Duodenal mucosa (tissue), 2 donors: Measurements from ENCODE around the gene SEMA4D.

Experiments used
- H3K27ac ChIP-seq: one replicate; pipeline ENCODE4 v1.7.0; 2013; ENCODE audit warnings: low read depth, low read length
- H3K27me3 ChIP-seq, 2 donors: one replicate each; pipeline ENCODE4 v1.7.0; 2013; ENCODE audit warnings: low read length in 2 of 2, control low read depth in 1 of 2; ENCODE audit not compliant: insufficient read depth in 2 of 2, control insufficient read depth in 1 of 2
- H3K36me3 ChIP-seq, 2 donors: one replicate each; pipeline ENCODE4 v1.7.0; 2013; ENCODE audit warnings: low read length in 2 of 2, control low read depth in 1 of 2; ENCODE audit not compliant: insufficient read depth in 2 of 2, control insufficient read depth in 1 of 2
- H3K4me1 ChIP-seq, 2 donors: one replicate each; pipeline ENCODE4 v1.7.0; 2013; ENCODE audit warnings: low read length in 2 of 2, control low read depth in 1 of 2; ENCODE audit not compliant: insufficient read depth in 2 of 2, control insufficient read depth in 1 of 2
- H3K4me3 ChIP-seq, 2 donors: one replicate each; pipeline ENCODE4 v1.7.0; 2013; ENCODE audit warnings: low read length in 2 of 2, low read depth in 1 of 2
- H3K9ac ChIP-seq, 2 donors: one replicate each; pipeline ENCODE4 v1.7.0; 2013; ENCODE audit warnings: low read length in 2 of 2, low read depth in 1 of 2
- H3K9me3 ChIP-seq, 2 donors: one replicate each; pipeline ENCODE4 v1.7.0; 2013; ENCODE audit warnings: low read length in 2 of 2, control low read depth in 1 of 2; ENCODE audit not compliant: control insufficient read depth in 1 of 2

The SEMA4D gene

DNA sequence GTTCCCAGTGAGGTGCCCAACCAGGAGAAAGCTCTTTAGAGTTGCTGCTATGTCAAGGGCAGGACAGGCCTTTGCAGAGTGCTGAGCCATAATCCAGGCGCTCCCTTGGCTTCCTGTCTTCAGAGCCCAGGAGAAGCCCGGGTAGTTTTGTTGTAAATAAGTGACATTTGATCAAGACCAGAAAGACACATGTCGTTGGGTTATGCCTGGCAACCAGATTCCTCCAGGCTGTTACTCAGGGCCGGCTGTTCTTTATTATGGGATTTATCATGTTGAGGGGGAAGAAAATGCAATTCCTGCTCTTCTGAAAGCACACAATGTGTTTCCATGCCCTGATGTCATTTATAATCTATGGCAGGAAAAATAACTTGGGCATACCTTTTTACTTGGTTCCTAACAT, 39.3 kb upstream of the SEMA4D start:
- H3K27me3 ChIP-seq = no peaks in the 10 kb centered on the region
- H3K27ac ChIP-seq = no peak overlapping the region
- H3K4me1 ChIP-seq = peaks cover 10 to 20% of the 10 kb centered on the region in 2 donors
- no peaks in the 10 kb centered on the region for H3K9me3 ChIP-seq
- H3K9ac ChIP-seq = no peak overlapping the region
- H3K4me3 ChIP-seq = no peak overlapping the region
- H3K36me3 ChIP-seq = no peaks in the 10 kb centered on the region

GRCh38 chr9:89536600-89536999, 38.7 kb upstream of the SEMA4D start:
- Histone ChIP-seq H3K27me3 (no peaks in the 10 kb centered on the region), H3K4me1 (peaks cover 11 to 20% of the 10 kb centered on the region in 2 donors), H3K27ac (no peak overlapping the region)

GRCh38 chr9:89536145-89536574, 38.2 kb upstream of the SEMA4D start:
- Histone ChIP-seq H3K27me3 (no peaks in the 10 kb centered on the region), H3K4me1 (peaks cover 11 to 20% of the 10 kb centered on the region in 2 donors), H3K9me3 (no peaks in the 10 kb centered on the region), H3K27ac (no peak overlapping the region), H3K9ac (no peak overlapping the region), H3K36me3 (no peaks in the 10 kb centered on the region), H3K4me3 (no peak overlapping the region)

More at GRCh38 chr9:89536600-89536999, 38.7 kb upstream of the SEMA4D start:
- Histone ChIP-seq H3K9ac (no peak overlapping the region), H3K36me3 (no peaks in the 10 kb centered on the region), H3K4me3 (no peak overlapping the region), H3K9me3 (no peaks in the 10 kb centered on the region)

DNA sequence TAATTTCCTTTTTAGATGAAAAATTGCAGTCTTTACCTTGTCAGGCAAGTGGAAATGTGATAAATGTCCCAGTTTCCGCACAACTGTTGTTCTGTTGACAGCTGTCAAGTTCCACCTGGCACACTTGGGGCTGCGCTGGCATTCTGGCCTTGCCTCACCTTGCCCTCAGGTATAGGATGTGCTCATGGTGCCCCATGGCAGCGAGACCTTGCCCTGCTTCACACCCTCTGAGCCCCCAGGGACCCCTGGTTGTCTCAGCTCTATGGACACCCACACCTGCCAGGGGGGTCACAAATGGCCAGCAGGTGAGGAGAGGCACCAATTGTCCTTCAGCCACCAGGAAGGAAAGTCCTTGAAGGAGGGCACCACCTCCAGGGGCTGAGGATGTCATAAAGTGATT, 37.5 kb upstream of the SEMA4D start:
- Histone ChIP-seq H3K27ac (peak overlapping the region; percentile 11), H3K4me3 (no peak overlapping the region), H3K36me3 (no peaks in the 10 kb centered on the region), H3K9me3 (peaks cover 2 to 5% of the 10 kb centered on the region in 2 donors), H3K27me3 (no peaks in the 10 kb centered on the region), H3K9ac (no peak overlapping the region), H3K4me1 (peaks cover 11 to 21% of the 10 kb centered on the region in 2 donors)

GRCh38 chr9:89534515-89535287, 36.8 kb upstream of the SEMA4D start:
- Histone ChIP-seq H3K9me3 (peaks cover 5 to 7% of the 10 kb centered on the region in 2 donors), H3K9ac (no peak overlapping the region), H3K4me1 (peaks cover 11 to 24% of the 10 kb centered on the region in 2 donors), H3K4me3 (no peak overlapping the region), H3K27ac (no peak overlapping the region), H3K27me3 (no peaks in the 10 kb centered on the region), H3K36me3 (no peaks in the 10 kb centered on the region)

DNA sequence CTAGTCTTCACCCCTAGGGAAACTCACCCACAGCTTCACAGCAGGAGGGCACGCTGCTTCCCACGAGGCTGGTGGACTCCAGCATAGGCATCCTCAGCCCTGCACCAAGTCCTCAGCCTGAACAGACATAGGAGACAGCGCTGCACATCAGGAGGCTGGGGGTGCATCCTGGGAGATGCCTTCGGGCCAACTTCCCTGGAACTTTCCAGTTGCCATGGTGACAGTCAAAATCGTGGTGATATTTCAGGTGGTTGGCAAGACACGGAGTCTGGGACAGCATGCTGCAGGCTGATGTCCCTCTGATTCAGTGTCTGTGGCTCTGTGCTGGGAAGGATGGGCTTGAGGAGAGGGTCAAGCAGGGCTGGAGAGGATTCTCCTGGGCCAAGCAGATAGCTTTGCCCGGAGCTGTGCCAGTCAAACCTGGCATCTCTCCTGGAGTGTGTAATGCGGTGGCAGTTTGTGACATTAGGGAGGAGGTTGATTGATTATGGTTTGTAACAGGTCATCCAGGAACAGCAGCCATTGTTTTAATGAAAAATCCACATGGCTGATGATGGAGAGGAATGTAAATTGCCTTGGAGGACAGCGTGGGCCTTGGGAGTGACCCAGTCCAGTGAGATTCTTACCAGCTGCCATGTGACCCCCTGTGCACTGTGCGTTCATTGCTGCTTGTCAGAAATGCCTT, 35.6 kb upstream of the SEMA4D start:
- peaks cover 14 to 24% of the 10 kb centered on the region in 2 donors for H3K4me1 ChIP-seq
- H3K27me3 ChIP-seq = no peaks in the 10 kb centered on the region
- H3K36me3 ChIP-seq = no peaks in the 10 kb centered on the region
- H3K27ac ChIP-seq = no peak overlapping the region
- peaks cover 5 to 7% of the 10 kb centered on the region in 2 donors for H3K9me3 ChIP-seq
- H3K9ac ChIP-seq = no peak overlapping the region
- H3K4me3 ChIP-seq = no peak overlapping the region

DNA sequence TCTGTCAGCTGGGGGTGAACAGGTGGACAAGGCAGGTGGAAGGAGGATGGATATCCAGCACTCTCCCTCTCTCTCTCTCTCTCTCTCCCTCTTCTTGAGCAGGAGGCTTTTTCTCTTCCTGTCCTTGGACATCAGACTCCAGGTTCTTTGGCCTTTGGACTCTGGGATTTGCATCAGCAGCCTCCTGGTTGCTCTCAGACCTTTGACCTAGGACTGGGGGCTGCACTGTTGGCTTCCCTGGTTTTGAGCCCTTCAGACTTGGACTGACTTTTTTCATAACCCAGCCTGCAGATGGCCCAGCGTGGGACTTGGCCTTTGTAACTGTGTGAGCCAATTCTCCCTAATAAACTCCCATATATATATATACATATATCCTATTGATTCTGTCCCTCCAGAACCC, 35.0 kb upstream of the SEMA4D start:
- Histone ChIP-seq H3K9me3 (peaks cover 5 to 7% of the 10 kb centered on the region in 2 donors), H3K36me3 (no peaks in the 10 kb centered on the region), H3K4me1 (peaks cover 17 to 28% of the 10 kb centered on the region in 2 donors), H3K4me3 (no peak overlapping the region), H3K9ac (no peak overlapping the region), H3K27ac (no peak overlapping the region), H3K27me3 (no peaks in the 10 kb centered on the region)

- H3K9ac ChIP-seq = no peak overlapping the region
- no peaks in the 10 kb centered on the region for H3K27me3 ChIP-seq
- H3K36me3 ChIP-seq = no peaks in the 10 kb centered on the region
- H3K4me3 ChIP-seq = no peak overlapping the region
- peaks cover 16 to 25% of the 10 kb centered on the region in 2 donors for H3K4me1 ChIP-seq
- peaks cover 5 to 7% of the 10 kb centered on the region in 2 donors for H3K9me3 ChIP-seq
- H3K27ac ChIP-seq = no peak overlapping the region
Observed at GRCh38 chr9:89532478-89532877, 34.6 kb upstream of the SEMA4D start.

GRCh38 chr9:89531766-89532165, 33.9 kb upstream of the SEMA4D start:
- Histone ChIP-seq H3K4me1 (peaks cover 13 to 21% of the 10 kb centered on the region in 2 donors), H3K36me3 (no peaks in the 10 kb centered on the region), H3K9me3 (peaks cover 5 to 7% of the 10 kb centered on the region in 2 donors), H3K27ac (no peak overlapping the region), H3K9ac (no peak overlapping the region), H3K4me3 (no peak overlapping the region), H3K27me3 (no peaks in the 10 kb centered on the region)

GRCh38 chr9:89530726-89531125, 32.8 kb upstream of the SEMA4D start:
- H3K27ac ChIP-seq = no peak overlapping the region
- H3K9me3 ChIP-seq = peaks cover 5 to 7% of the 10 kb centered on the region in 2 donors
- H3K27me3 ChIP-seq = no peaks in the 10 kb centered on the region
- peaks cover 22 to 30% of the 10 kb centered on the region in 2 donors for H3K4me1 ChIP-seq
- H3K9ac ChIP-seq = no peak overlapping the region
- H3K4me3 ChIP-seq = no peak overlapping the region
- no peaks in the 10 kb centered on the region for H3K36me3 ChIP-seq
